ENCODE measurements around the gene INPP5A. TPM values are rescaled to one million over a fixed set of nuclear protein-coding genes. Genes with fewer than 3 reads are reported as not detected.
A peak's percentile ranks its signal among the peaks of the same experiment; 100 is the strongest.

INPP5A gene
- total and polyA plus RNA-seq, 2 of the 13 experiments (the other 11 are each of a cell fraction or from before 2014, with no cell fraction given): 17.5 to 37.9 TPM

DNA sequence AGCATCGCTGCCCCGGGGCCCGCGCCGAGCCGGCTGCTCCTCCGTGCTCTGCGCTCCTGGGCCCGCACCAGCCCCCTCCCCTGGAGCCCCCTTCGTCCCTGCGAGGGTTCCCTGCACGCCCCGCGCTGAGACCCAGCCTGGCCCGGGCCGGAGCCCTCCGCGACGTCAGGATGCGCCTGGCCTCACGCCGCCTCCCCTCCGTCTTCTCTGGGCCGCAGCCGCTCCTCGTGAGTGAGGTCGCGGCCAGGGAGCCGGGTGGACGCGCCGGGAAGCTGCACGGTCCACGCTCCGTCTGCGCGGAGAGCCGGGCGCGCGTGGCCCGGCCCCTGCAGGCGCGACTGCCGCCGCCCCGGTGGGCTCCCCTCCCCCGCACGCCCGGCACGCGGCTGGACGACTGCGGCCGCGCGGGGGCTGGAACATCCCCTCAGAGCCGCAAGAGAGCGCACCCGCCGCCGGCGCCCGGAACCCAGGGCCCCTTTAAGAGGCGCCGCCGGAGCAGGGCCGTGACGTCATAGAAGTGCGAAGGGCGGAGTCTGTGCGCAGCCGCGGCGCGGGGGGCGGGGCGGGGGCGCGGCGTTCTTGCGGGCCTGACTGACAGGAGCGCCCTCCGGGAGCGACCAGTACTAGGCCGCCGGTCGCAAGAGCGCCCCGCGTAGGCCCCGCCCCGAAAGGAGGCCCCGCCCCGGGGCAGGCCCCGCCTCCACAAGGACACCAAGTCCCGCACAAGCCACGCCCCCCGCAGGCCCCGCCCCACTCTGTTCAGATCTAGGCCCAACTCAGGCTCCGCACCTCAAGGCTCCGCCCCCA, 507 bp upstream of the INPP5A start (continued):
- TF ChIP-seq, protein P1, sequence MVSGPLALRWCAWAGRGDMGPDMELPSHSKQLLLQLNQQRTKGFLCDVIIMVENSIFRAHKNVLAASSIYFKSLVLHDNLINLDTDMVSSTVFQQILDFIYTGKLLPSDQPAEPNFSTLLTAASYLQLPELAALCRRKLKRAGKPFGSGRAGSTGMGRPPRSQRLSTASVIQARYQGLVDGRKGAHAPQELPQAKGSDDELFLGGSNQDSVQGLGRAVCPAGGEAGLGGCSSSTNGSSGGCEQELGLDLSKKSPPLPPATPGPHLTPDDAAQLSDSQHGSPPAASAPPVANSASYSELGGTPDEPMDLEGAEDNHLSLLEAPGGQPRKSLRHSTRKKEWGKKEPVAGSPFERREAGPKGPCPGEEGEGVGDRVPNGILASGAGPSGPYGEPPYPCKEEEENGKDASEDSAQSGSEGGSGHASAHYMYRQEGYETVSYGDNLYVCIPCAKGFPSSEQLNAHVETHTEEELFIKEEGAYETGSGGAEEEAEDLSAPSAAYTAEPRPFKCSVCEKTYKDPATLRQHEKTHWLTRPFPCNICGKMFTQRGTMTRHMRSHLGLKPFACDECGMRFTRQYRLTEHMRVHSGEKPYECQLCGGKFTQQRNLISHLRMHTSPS (CRISPR knock-in tag; IDR thresholded peaks at IDR 0.05; ENCODE audit: low read depth): no peak
- TF ChIP-seq, protein P2, sequence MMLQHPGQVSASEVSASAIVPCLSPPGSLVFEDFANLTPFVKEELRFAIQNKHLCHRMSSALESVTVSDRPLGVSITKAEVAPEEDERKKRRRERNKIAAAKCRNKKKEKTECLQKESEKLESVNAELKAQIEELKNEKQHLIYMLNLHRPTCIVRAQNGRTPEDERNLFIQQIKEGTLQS (CRISPR knock-in tag; IDR thresholded peaks at IDR 0.05): no peak
- TF ChIP-seq ZNF629 (CRISPR knock-in tag; conservative IDR thresholded peaks at IDR 0.05): no peak; the same call in 1 of the 2 replicates
- 0 out of 2 replicates have a peak, but pooled peaks have one; percentile 46 for TF ChIP-seq CAMTA2 (CRISPR knock-in tag; IDR thresholded peaks at IDR 0.05; ENCODE audit: borderline replicate concordance)
- TF ChIP-seq CCDC6 (CRISPR knock-in tag; IDR thresholded peaks at IDR 0.05): peak; percentile 54; the same call in 1 of the 2 replicates
- 0 out of 2 replicates have a peak, but pooled peaks have one; percentile 26 for TF ChIP-seq MTF2 (CRISPR knock-in tag; IDR thresholded peaks at IDR 0.05; ENCODE audit: borderline replicate concordance)
- no peak for TF ChIP-seq ZNF549 (CRISPR knock-in tag; IDR thresholded peaks at IDR 0.05)
- TF ChIP-seq ZBTB1 (CRISPR knock-in tag; IDR thresholded peaks at IDR 0.05; ENCODE audit: borderline replicate concordance): no peak
- TF ChIP-seq ZNF451 (CRISPR knock-in tag; IDR thresholded peaks at IDR 0.05): no peak; the same call in 1 of the 2 replicates
- TF ChIP-seq ZNF331 (CRISPR knock-in tag; IDR thresholded peaks at IDR 0.05): 0 out of 2 replicates have a peak, but pooled peaks have one; percentile 17
- TF ChIP-seq, protein P3, sequence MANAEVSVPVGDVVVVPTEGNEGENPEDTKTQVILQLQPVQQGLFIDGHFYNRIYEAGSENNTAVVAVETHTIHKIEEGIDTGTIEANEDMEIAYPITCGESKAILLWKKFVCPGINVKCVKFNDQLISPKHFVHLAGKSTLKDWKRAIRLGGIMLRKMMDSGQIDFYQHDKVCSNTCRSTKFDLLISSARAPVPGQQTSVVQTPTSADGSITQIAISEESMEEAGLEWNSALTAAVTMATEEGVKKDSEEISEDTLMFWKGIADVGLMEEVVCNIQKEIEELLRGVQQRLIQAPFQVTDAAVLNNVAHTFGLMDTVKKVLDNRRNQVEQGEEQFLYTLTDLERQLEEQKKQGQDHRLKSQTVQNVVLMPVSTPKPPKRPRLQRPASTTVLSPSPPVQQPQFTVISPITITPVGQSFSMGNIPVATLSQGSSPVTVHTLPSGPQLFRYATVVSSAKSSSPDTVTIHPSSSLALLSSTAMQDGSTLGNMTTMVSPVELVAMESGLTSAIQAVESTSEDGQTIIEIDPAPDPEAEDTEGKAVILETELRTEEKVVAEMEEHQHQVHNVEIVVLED (CRISPR knock-in tag; IDR thresholded peaks at IDR 0.05; ENCODE audit: borderline replicate concordance): peak; percentile 74; the same call in 1 of the 2 replicates
- no peak for TF ChIP-seq TFAP4 (IDR thresholded peaks at IDR 0.05; ENCODE audit: borderline replicate concordance, low read depth)
- TF ChIP-seq ZNF576 (CRISPR knock-in tag; IDR thresholded peaks at IDR 0.05): no peak
- TF ChIP-seq ZNF737 (CRISPR knock-in tag; IDR thresholded peaks at IDR 0.05; ENCODE audit: borderline replicate concordance): no peak
- peak; percentile 57 for TF ChIP-seq KAT8 (CRISPR knock-in tag; IDR thresholded peaks at IDR 0.05)
- TF ChIP-seq CREM (IDR thresholded peaks at IDR 0.05): peak; percentile 51; the same call in 1 of the 2 replicates
- peak; percentile 41; the same call in 1 of the 2 replicates for TF ChIP-seq CREM (CRISPR knock-in tag; IDR thresholded peaks at IDR 0.05)
- TF ChIP-seq, protein P4, sequence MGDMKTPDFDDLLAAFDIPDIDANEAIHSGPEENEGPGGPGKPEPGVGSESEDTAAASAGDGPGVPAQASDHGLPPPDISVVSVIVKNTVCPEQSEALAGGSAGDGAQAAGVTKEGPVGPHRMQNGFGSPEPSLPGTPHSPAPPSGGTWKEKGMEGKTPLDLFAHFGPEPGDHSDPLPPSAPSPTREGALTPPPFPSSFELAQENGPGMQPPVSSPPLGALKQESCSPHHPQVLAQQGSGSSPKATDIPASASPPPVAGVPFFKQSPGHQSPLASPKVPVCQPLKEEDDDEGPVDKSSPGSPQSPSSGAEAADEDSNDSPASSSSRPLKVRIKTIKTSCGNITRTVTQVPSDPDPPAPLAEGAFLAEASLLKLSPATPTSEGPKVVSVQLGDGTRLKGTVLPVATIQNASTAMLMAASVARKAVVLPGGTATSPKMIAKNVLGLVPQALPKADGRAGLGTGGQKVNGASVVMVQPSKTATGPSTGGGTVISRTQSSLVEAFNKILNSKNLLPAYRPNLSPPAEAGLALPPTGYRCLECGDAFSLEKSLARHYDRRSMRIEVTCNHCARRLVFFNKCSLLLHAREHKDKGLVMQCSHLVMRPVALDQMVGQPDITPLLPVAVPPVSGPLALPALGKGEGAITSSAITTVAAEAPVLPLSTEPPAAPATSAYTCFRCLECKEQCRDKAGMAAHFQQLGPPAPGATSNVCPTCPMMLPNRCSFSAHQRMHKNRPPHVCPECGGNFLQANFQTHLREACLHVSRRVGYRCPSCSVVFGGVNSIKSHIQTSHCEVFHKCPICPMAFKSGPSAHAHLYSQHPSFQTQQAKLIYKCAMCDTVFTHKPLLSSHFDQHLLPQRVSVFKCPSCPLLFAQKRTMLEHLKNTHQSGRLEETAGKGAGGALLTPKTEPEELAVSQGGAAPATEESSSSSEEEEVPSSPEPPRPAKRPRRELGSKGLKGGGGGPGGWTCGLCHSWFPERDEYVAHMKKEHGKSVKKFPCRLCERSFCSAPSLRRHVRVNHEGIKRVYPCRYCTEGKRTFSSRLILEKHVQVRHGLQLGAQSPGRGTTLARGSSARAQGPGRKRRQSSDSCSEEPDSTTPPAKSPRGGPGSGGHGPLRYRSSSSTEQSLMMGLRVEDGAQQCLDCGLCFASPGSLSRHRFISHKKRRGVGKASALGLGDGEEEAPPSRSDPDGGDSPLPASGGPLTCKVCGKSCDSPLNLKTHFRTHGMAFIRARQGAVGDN (CRISPR knock-in tag; IDR thresholded peaks at IDR 0.05): peak; percentile 78

Measured in HepG2 (cell line).